Activated T-helper 17 cell treated with anti-CD3 and anti-CD28 coated beads, Interleukin-2, amount 50 U/mL, for 72 hours (primary cell): ENCODE measurements around the gene SH3GL3. TPM values are rescaled to one million over a fixed set of nuclear protein-coding genes. Genes with fewer than 3 reads are reported as not detected.

ENCODE experiments used
- ATAC-seq: fragments of 150-1000 bp; cut with Tn5 transposase; replicated peaks from 2 replicates; pipeline ENCODE4 v1.10.0; 2021; ENCODE audit warnings: mild to moderate bottlenecking, moderate library complexity
- H3K27ac Mint-ChIP-seq: one replicate; pipeline ENCODE4 v1.8.0; 2022; ENCODE audit warnings: mixed read lengths
- H3K27me3 Mint-ChIP-seq: one replicate; pipeline ENCODE4 v1.8.0; 2022; ENCODE audit warnings: mixed read lengths
- H3K36me3 Mint-ChIP-seq: one replicate; pipeline ENCODE4 v1.8.0; 2022; ENCODE audit warnings: low read depth, mild to moderate bottlenecking, mixed read lengths
- H3K4me1 Mint-ChIP-seq: one replicate; pipeline ENCODE4 v1.8.0; 2022; ENCODE audit warnings: mixed read lengths
- H3K4me3 Mint-ChIP-seq: one replicate; pipeline ENCODE4 v1.8.0; 2022; ENCODE audit warnings: mild to moderate bottlenecking, mixed read lengths
- H3K9me3 Mint-ChIP-seq: one replicate; pipeline ENCODE4 v1.8.0; 2022; ENCODE audit warnings: mixed read lengths
- total RNA-seq, 2 donors: library from RNA; stranded (reverse); gene quantifications; one replicate each; pipeline ENCODE4 v1.2.3, GENCODE V29; 2022

SH3GL3 gene
- total RNA-seq, 2 donors from 2014 or later: 0.74 TPM; not detected in 1

DNA sequence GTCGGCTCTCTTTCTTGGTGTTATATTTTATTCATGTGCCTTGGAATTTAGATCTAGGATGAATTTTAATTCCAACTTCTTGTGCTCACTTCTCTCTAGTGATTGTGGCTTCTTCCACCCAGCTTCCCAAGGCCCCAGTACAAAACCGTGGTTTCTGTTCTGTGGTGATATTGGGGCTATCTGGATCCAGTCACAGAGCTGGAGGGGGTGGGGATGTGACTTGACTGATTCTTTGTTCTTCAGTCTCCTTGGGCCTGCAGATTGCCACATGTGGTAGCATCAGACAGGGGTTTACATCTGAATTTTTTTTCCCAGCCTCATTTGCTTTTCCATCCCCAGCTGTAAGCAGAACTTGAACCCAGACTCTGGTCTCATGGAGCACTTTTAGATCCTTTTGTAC lies 108.2 kb downstream of the SH3GL3 start:
- H3K9me3 Mint-ChIP-seq: no peaks in the 10 kb centered on the region
- no peaks in the 10 kb centered on the region for H3K4me1 Mint-ChIP-seq
- H3K36me3 Mint-ChIP-seq: no peaks in the 10 kb centered on the region
- no peak overlapping the region for H3K4me3 Mint-ChIP-seq
- H3K27me3 Mint-ChIP-seq: peaks cover 47% of the 10 kb centered on the region
- H3K27ac Mint-ChIP-seq: no peak overlapping the region
- ATAC-seq: no peak

DNA sequence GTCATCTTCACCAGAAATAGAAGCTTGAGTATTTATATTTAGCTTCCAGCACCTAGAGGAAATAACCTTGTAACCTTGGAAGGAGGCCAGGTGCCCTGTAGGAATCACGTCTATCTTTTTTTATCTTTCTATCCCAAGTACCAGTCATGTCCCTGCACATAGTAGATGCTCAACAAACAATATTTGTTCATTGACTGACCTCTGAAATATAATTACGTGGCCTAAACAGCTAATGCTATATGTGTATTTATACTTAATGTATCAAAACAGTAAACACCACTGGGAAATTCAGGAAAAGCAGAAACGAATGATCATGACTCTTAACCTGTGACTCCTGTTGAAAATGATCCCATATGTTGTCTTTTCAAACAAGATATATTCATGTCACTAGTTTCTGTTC lies 108.9 kb downstream of the SH3GL3 start:
- H3K4me1 Mint-ChIP-seq: no peaks in the 10 kb centered on the region
- H3K4me3 Mint-ChIP-seq: no peak overlapping the region
- no peaks in the 10 kb centered on the region for H3K9me3 Mint-ChIP-seq
- no peak overlapping the region for H3K27ac Mint-ChIP-seq
- no peak for ATAC-seq
- H3K36me3 Mint-ChIP-seq: no peaks in the 10 kb centered on the region
- peaks cover 43% of the 10 kb centered on the region for H3K27me3 Mint-ChIP-seq

DNA sequence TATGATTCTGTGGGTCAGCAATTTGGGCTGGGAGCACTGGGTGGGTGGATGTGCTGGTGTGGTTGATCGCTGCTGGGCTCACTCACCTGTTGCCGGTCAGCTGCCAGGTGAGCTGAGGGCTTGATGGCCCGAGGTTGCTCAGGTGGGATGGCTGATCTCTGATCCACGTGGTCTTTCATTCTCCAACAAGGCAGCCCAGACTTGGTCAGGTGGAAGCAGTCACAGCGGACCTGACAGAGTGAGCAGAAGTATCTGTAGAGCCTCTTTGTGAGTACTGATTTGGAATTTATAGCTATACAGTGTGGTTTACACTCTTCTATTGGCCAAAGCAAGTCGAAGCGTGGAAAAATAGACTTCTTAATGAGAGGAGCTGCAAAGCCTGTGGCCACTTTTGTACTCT lies 109.6 kb downstream of the SH3GL3 start:
- H3K4me1 Mint-ChIP-seq: no peaks in the 10 kb centered on the region
- H3K9me3 Mint-ChIP-seq: no peaks in the 10 kb centered on the region
- peaks cover 37% of the 10 kb centered on the region for H3K27me3 Mint-ChIP-seq
- no peak for ATAC-seq
- no peak overlapping the region for H3K4me3 Mint-ChIP-seq
- H3K36me3 Mint-ChIP-seq: no peaks in the 10 kb centered on the region
- H3K27ac Mint-ChIP-seq: no peak overlapping the region

DNA sequence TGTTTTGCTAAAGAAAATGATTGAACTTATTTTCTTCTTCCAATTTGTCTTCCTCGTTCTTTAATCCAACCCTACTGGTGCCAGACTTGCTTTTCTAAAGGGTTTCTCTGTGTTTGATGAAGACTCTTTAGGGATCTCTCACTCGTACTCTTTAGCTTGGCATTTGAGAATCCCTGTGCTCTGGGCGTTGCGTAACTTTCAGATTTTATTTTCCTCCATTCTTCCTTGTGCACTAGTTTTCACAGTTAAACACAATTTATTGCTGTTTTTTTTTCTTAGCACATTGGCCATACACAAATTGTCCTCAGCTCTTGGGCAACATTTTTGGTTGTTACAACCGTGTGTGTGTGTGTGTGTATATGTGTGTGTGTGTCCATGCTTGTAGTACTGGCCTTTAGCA lies 111.0 kb downstream of the SH3GL3 start:
- Mint-ChIP-seq H3K4me1 (no peaks in the 10 kb centered on the region), H3K9me3 (no peaks in the 10 kb centered on the region), H3K27ac (no peak overlapping the region), H3K4me3 (no peak overlapping the region), H3K36me3 (no peaks in the 10 kb centered on the region), H3K27me3 (peaks cover 36% of the 10 kb centered on the region)
- ATAC-seq: no peak

DNA sequence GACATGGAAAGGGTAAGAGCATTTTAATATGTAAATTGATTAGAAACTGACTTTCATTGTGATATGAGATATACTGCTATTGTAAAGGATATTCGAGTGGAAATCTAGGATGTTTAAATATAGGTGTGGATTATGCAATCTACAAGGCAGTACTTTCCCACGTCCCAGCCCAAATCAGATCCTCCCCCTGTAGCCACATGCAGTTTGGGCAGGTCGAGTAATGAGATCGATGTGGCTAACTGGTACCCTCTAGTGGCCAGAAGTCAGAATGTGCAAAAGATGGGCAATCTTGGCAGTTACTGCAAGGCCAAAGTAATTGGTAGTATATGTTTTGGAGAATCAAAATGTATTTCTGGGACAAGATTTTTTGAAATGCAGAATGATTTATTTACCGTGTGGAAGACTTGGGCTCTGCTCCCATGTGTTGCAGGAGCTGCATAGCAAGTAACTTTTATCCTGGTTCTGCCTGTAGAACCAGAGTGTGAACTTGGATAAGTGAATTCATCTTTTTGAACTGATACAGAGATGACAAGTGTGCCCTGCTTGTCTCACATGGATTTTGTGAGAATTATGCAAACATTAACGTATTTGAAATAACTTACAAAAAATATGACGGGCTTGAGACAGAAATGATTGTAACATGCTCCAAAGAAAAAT lies 112.3 kb downstream of the SH3GL3 start:
- H3K4me1 Mint-ChIP-seq: no peaks in the 10 kb centered on the region
- no peak overlapping the region for H3K27ac Mint-ChIP-seq
- no peaks in the 10 kb centered on the region for H3K36me3 Mint-ChIP-seq
- no peak overlapping the region for H3K4me3 Mint-ChIP-seq
- H3K27me3 Mint-ChIP-seq: peaks cover 29% of the 10 kb centered on the region
- H3K9me3 Mint-ChIP-seq: no peaks in the 10 kb centered on the region
- ATAC-seq: peak; percentile 56

DNA sequence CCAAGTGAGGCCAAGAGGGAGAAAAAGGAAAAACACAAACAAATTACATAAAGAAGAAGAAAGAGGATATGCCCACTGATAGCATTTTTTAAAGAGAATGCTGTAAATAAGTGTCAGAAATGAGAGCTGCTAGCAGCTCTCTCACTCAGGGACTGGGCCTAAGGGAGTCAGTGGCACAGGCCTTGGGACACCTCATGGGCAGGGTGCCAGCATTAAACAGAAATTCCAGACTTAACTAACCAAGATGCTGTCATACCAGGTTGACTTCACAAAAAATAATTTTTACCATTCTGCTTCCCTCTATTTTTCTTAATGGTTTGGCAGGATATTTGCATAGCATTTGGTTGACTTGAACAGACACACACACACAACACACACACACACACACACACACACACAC lies 114.5 kb downstream of the SH3GL3 start:
- no peaks in the 10 kb centered on the region for H3K9me3 Mint-ChIP-seq
- no peak for ATAC-seq
- H3K27ac Mint-ChIP-seq: no peak overlapping the region
- H3K27me3 Mint-ChIP-seq: peaks cover 20% of the 10 kb centered on the region
- H3K4me3 Mint-ChIP-seq: no peak overlapping the region
- H3K36me3 Mint-ChIP-seq: no peaks in the 10 kb centered on the region
- no peaks in the 10 kb centered on the region for H3K4me1 Mint-ChIP-seq

DNA sequence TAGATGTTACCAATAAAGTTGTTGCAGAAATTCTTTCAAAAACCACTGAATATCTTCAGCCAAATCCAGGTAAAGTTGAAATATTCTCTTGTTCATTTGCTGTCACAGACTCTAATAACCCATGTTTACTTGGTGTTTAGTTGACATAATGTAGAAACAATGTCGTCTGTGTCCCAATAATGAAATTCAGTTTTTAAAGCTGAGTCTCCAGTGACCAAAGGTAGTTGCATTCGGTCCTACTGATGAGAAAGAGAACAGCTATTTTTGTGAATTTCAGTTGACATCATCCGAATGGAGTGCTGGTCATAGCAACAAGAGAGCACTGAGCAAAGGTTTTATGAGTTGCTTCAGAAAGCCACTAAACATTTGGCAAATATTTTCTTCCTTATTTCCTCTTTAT lies 118.0 kb downstream of the SH3GL3 start:
- ATAC-seq: no peak
- no peak overlapping the region for H3K27ac Mint-ChIP-seq
- no peaks in the 10 kb centered on the region for H3K9me3 Mint-ChIP-seq
- H3K27me3 Mint-ChIP-seq: peaks cover 3% of the 10 kb centered on the region
- H3K4me1 Mint-ChIP-seq: no peaks in the 10 kb centered on the region
- H3K4me3 Mint-ChIP-seq: no peak overlapping the region
- H3K36me3 Mint-ChIP-seq: no peaks in the 10 kb centered on the region

DNA sequence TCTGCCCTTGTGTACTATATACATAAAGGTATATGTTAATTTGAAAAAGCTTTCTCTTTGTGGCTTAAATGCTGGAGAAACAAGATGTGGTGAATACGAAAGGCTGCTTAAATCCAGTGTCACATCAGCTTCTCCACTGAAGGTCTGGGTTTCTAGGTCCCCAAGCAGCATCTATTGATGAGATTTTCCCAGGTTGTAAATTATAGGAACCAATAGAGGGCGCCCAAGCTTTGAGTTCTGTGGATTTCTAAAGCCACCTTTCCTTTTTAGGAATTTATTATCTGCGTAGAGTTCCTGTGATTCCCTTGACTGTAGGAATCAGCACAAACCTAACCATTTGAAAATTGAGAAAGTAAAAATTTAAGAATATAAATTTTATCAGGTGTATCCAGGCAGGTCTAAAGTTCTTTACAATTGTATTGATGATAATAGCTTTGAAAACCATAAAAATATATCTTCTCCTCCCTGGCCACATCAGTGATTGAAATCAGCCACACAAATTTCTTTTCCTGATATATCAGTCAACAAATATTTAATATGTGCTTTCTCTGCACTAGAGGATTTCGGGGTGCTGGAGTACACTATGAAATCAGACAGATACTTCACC lies 118.5 kb downstream of the SH3GL3 start:
- peaks cover 3% of the 10 kb centered on the region for H3K27me3 Mint-ChIP-seq
- H3K4me3 Mint-ChIP-seq: no peak overlapping the region
- no peaks in the 10 kb centered on the region for H3K36me3 Mint-ChIP-seq
- no peaks in the 10 kb centered on the region for H3K9me3 Mint-ChIP-seq
- no peak overlapping the region for H3K27ac Mint-ChIP-seq
- H3K4me1 Mint-ChIP-seq: no peaks in the 10 kb centered on the region
- no peak for ATAC-seq

DNA sequence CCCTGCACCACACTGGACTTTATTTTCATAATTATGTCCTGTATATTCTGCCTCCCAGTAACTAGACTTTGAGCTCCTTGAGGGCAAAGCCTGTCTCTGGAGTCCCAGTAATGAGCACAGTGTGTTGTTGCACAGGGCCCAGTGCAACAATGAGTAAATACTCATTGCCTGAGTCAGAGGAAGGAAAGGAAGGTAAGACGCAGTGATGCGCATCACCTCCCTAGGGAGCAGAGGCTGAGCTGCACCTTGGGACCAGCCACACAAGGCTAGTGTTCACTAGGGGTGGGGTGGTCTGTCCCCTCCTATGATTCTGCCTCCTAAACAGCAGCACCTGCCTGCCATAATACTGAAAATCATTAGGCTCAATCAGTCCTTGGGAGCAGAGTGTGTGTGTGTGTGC lies 120.2 kb downstream of the SH3GL3 start:
- H3K4me1 Mint-ChIP-seq: no peaks in the 10 kb centered on the region
- no peaks in the 10 kb centered on the region for H3K9me3 Mint-ChIP-seq
- no peak for ATAC-seq
- peaks cover 3% of the 10 kb centered on the region for H3K27me3 Mint-ChIP-seq
- no peak overlapping the region for H3K4me3 Mint-ChIP-seq
- no peaks in the 10 kb centered on the region for H3K36me3 Mint-ChIP-seq
- no peak overlapping the region for H3K27ac Mint-ChIP-seq

DNA sequence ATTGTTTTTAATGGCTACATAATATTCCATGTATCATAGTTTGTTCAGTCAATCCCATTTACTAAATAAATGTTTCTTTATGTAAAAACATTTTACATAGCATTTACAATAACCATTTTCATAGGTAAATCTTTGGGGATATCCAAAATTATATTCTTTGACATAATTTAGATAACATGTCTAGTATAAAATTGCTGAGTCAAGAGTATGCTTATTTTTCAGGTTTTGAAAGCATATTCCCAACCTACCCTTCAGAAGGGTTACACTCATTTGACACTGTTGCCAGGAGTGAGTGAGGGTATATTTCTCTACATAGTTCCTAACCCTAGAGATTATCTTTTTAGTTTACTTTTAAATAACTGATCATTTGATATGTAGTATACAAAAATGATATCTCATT lies 122.2 kb downstream of the SH3GL3 start:
- Mint-ChIP-seq H3K4me3 (no peak overlapping the region), H3K36me3 (no peaks in the 10 kb centered on the region), H3K4me1 (no peaks in the 10 kb centered on the region), H3K27ac (no peak overlapping the region), H3K27me3 (peaks cover 5% of the 10 kb centered on the region), H3K9me3 (no peaks in the 10 kb centered on the region)
- ATAC-seq: no peak

DNA sequence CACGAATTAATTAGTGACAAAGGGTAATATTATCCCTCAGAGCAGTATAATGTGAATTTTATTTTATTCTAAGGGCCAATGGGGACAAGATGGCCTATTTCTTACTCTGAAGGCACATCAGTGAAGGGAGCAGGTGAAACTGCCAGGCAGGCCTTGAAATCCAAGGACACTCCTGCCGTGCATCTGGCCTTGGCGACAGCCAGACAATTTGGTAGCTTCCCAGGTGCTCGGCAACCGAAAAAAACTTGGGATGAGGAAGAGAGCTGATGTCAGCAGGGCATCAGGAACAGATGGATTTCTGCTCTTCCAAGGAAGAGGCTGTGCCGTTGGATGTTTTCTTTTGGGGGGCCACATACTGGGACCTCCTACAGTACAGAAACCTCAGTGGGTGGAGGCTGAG lies 123.6 kb downstream of the SH3GL3 start:
- Mint-ChIP-seq H3K4me1 (no peaks in the 10 kb centered on the region), H3K27ac (no peak overlapping the region), H3K4me3 (no peak overlapping the region), H3K27me3 (peaks cover 7% of the 10 kb centered on the region), H3K36me3 (no peaks in the 10 kb centered on the region), H3K9me3 (no peaks in the 10 kb centered on the region)
- ATAC-seq: no peak

DNA sequence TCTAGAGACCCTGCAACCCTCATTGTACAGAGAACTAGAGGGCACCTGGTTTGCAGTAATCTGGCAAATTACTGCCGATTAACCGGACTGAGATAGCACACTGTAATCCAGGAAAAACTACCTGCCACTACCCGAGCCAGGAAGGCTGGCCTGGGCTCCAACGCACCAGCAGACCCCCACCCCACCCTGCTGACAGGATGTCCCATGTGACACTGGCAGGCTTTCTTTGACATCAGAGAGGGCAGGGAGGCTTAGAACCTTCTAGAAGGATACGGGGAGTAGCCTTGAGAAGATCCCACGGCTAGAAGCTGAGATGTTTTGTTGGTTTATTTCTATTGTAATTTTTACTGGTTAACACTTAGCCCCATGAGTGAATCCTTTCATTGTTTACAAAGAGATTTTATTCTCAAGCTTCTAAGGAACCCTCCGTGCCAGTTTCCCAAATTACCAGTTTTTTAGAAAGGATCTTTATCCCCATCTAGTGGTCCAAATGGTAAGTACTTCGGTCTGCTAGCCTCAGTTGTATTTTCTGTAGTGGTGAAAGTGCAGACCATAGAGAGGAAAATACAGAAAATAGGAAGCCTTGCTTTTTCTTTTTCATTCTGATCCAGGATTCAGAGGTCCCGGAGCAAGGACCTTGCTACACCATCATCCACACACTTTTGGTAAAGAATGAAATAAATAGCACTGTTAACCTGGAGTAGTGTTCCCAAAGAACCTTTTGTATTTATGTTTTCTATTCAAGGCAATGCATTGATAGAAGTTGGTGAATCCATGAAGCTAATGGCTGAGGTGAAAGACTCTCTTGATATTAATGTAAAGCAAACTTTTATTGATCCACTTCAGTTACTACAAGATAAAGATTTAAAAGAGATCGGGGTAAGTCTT lies 124.9 kb downstream of the SH3GL3 start:
- H3K4me1 Mint-ChIP-seq: no peaks in the 10 kb centered on the region
- no peak overlapping the region for H3K4me3 Mint-ChIP-seq
- H3K27me3 Mint-ChIP-seq: peaks cover 7% of the 10 kb centered on the region
- no peaks in the 10 kb centered on the region for H3K9me3 Mint-ChIP-seq
- ATAC-seq: no peak
- H3K27ac Mint-ChIP-seq: no peak overlapping the region
- H3K36me3 Mint-ChIP-seq: no peaks in the 10 kb centered on the region

DNA sequence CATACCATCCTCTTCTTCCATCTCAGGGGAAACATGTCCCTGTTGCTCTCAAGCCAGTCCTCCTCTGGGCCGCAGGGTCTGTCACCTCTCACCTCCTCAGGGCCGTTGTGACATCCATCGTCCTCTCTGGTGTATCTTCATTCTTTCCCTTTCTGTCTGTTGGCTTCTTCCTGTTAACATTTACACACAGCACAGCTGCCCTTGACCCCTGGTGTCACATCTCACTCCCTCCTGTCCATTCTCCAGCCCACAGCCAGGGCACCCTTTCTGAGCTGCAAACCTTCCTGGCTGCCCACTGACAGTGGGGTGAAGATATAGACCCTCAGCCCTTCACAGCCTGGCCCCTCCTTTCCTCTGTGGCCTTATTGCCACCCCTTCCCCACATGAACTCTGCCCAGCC lies 127.2 kb downstream of the SH3GL3 start:
- no peak for ATAC-seq
- Mint-ChIP-seq H3K9me3 (no peaks in the 10 kb centered on the region), H3K4me1 (no peaks in the 10 kb centered on the region), H3K4me3 (no peak overlapping the region), H3K27me3 (peaks cover 7% of the 10 kb centered on the region), H3K27ac (no peak overlapping the region), H3K36me3 (no peaks in the 10 kb centered on the region)

DNA sequence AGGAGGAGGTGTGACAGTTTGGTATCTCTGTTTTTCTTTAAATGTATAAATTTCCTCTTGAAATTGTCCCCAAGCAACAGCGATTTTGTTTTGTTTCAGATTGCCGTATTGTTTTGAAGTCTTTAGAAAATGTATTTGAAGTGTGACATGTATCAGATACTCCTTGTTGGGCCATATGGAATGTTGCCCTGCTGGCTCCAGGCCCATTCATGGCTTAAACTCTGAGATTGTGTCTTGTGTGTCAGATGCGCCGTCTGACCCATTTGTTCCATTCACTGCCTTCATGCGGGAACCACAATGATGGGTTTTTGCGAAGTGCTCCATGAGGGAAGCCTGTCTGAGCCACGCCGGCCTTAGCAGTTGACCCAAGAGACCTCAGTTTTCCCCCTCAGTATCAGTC lies 131.6 kb downstream of the SH3GL3 start:
- H3K36me3 Mint-ChIP-seq: no peaks in the 10 kb centered on the region
- no peak overlapping the region for H3K27ac Mint-ChIP-seq
- H3K9me3 Mint-ChIP-seq: no peaks in the 10 kb centered on the region
- H3K4me3 Mint-ChIP-seq: no peak overlapping the region
- H3K27me3 Mint-ChIP-seq: peaks cover 10% of the 10 kb centered on the region
- H3K4me1 Mint-ChIP-seq: no peaks in the 10 kb centered on the region
- no peak for ATAC-seq

DNA sequence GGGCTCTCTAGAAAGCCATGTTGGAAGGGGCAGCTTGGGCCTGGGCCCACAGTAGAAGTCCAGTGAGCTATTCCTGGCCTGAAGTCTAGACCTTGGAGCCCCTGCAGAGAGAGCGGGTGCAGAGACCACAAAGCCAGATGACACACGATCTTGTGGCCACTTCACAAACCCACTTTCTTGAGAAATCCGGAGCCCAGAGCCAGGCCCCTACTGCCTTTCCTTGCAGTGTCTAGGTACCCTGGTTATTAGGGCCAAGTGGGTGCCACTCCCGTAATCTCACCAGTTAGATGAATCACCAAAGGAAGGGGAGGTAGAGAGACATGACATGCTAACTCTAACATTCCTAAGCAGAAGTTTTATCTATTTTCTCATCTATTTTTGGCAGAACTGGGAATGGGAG lies 134.2 kb downstream of the SH3GL3 start:
- Mint-ChIP-seq H3K27me3 (peaks cover 6% of the 10 kb centered on the region), H3K4me1 (no peaks in the 10 kb centered on the region), H3K9me3 (no peaks in the 10 kb centered on the region), H3K4me3 (no peak overlapping the region), H3K36me3 (no peaks in the 10 kb centered on the region), H3K27ac (no peak overlapping the region)
- ATAC-seq: no peak
